NT2/D1 (cell line): ENCODE data around the gene NKD1.

ENCODE experiments used
- DNase-seq: peaks from one replicate; pipeline ENCODE4 v3.0.0-alpha.2; 2011; ENCODE audit warnings: low read depth, low spot score
- H3K27me3 ChIP-seq: 2 replicates; pipeline ENCODE4 v1.6.0; 2011; ENCODE audit warnings: mild to moderate bottlenecking; ENCODE audit not compliant: insufficient read length, insufficient read depth
- H3K36me3 ChIP-seq: 2 replicates; pipeline ENCODE4 v1.6.1; 2011; ENCODE audit warnings: mild to moderate bottlenecking, low read length, mixed read lengths; ENCODE audit not compliant: insufficient read depth, insufficient read length
- H3K4me1 ChIP-seq: 2 replicates; pipeline ENCODE4 v1.5.1; 2011; ENCODE audit not compliant: insufficient read depth, insufficient read length
- H3K4me3 ChIP-seq: 2 replicates; pipeline ENCODE4 v1.5.1; 2011; ENCODE audit warnings: low read depth; ENCODE audit not compliant: insufficient read length
- H3K9ac ChIP-seq: 2 replicates; pipeline ENCODE4 v1.6.0; 2011; ENCODE audit warnings: low read depth; ENCODE audit not compliant: insufficient read length
- H3K9me3 ChIP-seq: 2 replicates; pipeline ENCODE4 v1.5.1; 2011; ENCODE audit warnings: mild to moderate bottlenecking, low read length; ENCODE audit not compliant: insufficient read depth
- SUZ12 ChIP-seq: IDR thresholded peaks from 2 replicates; pipeline ENCODE4 v1.6.1; 2011; ENCODE audit not compliant: insufficient read length, insufficient read depth; ENCODE audit errors: extremely low read depth
- YY1 ChIP-seq: IDR thresholded peaks from 2 replicates; pipeline ENCODE4 v1.6.1; 2011; ENCODE audit not compliant: insufficient read length, insufficient read depth
- ZNF274 ChIP-seq: IDR thresholded peaks from 2 replicates; pipeline ENCODE4 v1.6.1; 2011; ENCODE audit warnings: mild to moderate bottlenecking, low read depth, low read length

NKD1 gene

GRCh38 chr16:50594308-50595260 lies 46.4 kb downstream of the NKD1 start:
- H3K9me3 ChIP-seq, result no peaks in the 10 kb centered on the region
- H3K27me3 ChIP-seq, result no peaks in the 10 kb centered on the region
- H3K4me3 ChIP-seq, result no peak overlapping the region
- H3K9ac ChIP-seq, result peak overlapping the region; percentile 38
- peaks cover 21% of the 10 kb centered on the region for H3K4me1 ChIP-seq
- TF ChIP-seq YY1, result no peak
- no peak for TF ChIP-seq SUZ12
- TF ChIP-seq ZNF274, result no peak
- peaks cover 73% of the 10 kb centered on the region for H3K36me3 ChIP-seq
- DNase-seq, result no peak

GRCh38 chr16:50595859-50596258 lies 47.7 kb downstream of the NKD1 start:
- H3K36me3 ChIP-seq, result peaks cover 71% of the 10 kb centered on the region
- peaks cover 25% of the 10 kb centered on the region for H3K4me1 ChIP-seq
- no peak overlapping the region for H3K9ac ChIP-seq
- no peak overlapping the region for H3K4me3 ChIP-seq
- TF ChIP-seq SUZ12 (no peak), YY1 (no peak), ZNF274 (no peak)
- DNase-seq, result no peak
- H3K27me3 ChIP-seq, result no peaks in the 10 kb centered on the region
- H3K9me3 ChIP-seq, result no peaks in the 10 kb centered on the region

- Histone ChIP-seq H3K9me3 (no peaks in the 10 kb centered on the region), H3K9ac (no peak overlapping the region), H3K36me3 (peaks cover 62% of the 10 kb centered on the region), H3K4me1 (peaks cover 22% of the 10 kb centered on the region), H3K4me3 (no peak overlapping the region), H3K27me3 (no peaks in the 10 kb centered on the region)
- TF ChIP-seq YY1 (no peak), ZNF274 (no peak), SUZ12 (no peak)
- DNase-seq, result no peak
Observed at GRCh38 chr16:50596762-50597450, 48.7 kb downstream of the NKD1 start.

DNA sequence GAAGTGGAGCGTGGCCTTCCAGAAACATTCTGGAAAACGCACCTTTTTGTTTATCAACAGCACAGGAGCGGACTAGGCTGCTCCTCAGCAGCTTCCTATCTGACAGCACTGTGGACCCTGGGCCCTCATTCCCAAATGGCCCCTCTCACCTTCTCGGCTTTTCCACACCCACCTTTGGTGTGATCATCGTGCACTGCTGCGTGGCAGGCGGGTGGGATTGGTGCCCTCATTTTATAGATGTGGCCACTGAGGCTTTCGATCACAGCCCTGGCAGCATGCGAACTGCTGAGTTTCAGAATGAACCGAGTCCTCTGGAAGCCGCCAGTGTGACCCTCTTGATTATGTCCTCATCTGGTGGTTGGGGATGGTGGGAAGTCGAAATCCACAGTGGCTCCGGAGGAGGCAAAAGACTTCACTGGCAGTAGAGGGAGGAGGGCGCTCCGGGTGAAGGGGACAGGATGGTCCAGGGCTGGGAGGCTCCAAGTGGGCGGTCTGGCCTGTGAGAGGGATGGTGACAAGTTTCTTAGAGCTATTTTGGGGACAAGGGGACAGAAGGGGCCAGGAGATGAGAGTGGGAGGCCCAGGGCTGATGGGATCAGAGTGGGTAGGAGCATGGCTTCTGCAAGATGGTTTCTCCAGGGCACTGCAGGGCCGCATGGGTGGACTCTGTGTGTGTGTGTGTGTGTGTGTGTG lies 49.5 kb downstream of the NKD1 start:
- peaks cover 61% of the 10 kb centered on the region for H3K36me3 ChIP-seq
- no peaks in the 10 kb centered on the region for H3K27me3 ChIP-seq
- TF ChIP-seq YY1 (no peak), ZNF274 (no peak), SUZ12 (no peak)
- no peaks in the 10 kb centered on the region for H3K9me3 ChIP-seq
- no peak for DNase-seq
- peaks cover 17% of the 10 kb centered on the region for H3K4me1 ChIP-seq
- no peak overlapping the region for H3K4me3 ChIP-seq
- H3K9ac ChIP-seq, result no peak overlapping the region

DNA sequence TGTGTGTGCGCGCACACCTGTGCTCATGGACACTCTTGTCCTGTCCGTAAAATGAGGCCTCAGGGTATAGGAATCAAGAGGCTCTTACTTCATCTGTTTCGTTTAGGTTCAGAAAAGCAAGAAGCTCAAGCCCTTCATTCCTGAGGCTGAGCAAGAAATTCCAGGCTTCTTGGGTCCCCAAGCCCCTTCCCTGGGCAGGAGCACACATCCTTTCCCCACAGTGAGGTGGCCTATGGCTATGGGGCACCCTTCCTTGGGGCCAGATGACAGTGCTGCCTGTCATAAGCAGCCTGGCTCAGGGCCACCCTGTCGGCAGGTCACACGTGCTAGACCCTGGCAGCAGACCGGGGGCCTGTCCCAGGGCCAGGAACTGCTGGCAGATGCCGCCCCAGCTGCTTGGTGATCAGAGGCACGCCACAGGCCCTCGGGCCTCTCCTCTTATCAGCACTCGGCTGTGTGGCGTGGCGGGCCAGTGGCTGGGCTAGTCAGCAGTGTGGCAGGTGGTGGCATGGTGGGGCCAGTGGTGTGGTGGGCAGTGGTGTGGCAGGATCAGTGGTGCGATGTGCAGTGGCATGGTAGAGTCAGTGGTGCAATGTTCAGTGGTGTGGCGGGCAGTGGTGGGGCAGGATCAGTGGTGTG lies 50.2 kb downstream of the NKD1 start:
- no peak overlapping the region for H3K4me3 ChIP-seq
- H3K27me3 ChIP-seq, result no peaks in the 10 kb centered on the region
- DNase-seq, result no peak
- H3K9ac ChIP-seq, result no peak overlapping the region
- H3K36me3 ChIP-seq, result peaks cover 59% of the 10 kb centered on the region
- H3K4me1 ChIP-seq, result peaks cover 19% of the 10 kb centered on the region
- no peaks in the 10 kb centered on the region for H3K9me3 ChIP-seq
- TF ChIP-seq ZNF274, result no peak

DNA sequence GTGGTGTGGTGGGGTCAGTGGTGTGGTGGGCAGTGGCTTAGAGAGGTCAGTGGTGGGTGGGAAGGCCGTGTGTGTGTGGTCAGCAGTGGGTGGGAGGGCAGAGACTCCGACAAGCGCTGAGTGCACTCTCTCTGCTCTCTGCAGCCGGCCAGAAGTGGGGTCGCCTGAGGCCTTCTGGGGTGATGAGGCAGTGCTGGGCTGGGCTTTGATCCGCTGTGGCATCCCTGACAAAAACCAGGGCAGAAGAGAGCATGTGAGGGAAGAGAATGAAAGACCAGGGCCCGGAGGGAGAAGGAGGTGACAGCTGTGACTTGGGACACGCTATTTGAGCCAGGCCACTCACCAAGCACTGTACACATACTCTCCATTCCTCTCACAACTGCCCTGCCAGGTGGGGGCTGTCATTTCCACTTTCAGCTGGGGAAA lies 50.8 kb downstream of the NKD1 start:
- H3K27me3 ChIP-seq, result no peaks in the 10 kb centered on the region

More for the DNA sequence above, 50.8 kb downstream of the NKD1 start:
- Histone ChIP-seq H3K4me3 (no peak overlapping the region), H3K9ac (no peak overlapping the region), H3K9me3 (no peaks in the 10 kb centered on the region), H3K36me3 (peaks cover 55% of the 10 kb centered on the region), H3K4me1 (peaks cover 24% of the 10 kb centered on the region)
- DNase-seq, result no peak
- TF ChIP-seq SUZ12 (no peak), ZNF274 (no peak), YY1 (no peak)
